HG02884 (cell line): ENCODE data around the gene CCDC3.

ENCODE experiments used
- ATAC-seq: cut with Tn5 transposase; IDR thresholded peaks from one replicate; pipeline ENCODE4 v1.9.1; 2021; ENCODE audit warnings: mild to moderate bottlenecking, moderate library complexity; ENCODE audit not compliant: unreplicated experiment

CCDC3 gene

GRCh38 chr10:12927896-12928295, 73.6 kb downstream of the CCDC3 start:
- no peak for ATAC-seq

GRCh38 chr10:12925845-12926244, 75.7 kb downstream of the CCDC3 start:
- no peak for ATAC-seq

GRCh38 chr10:12924911-12925310, 76.6 kb downstream of the CCDC3 start:
- ATAC-seq = no peak

GRCh38 chr10:12922117-12922900, 79.2 kb downstream of the CCDC3 start:
- no peak for ATAC-seq

- ATAC-seq = no peak
Measured at GRCh38 chr10:12921163-12921562, 80.3 kb downstream of the CCDC3 start.

GRCh38 chr10:12919574-12919973, 81.9 kb downstream of the CCDC3 start:
- ATAC-seq = no peak

- ATAC-seq = no peak
Measured at GRCh38 chr10:12916587-12916986, 84.9 kb downstream of the CCDC3 start.

- ATAC-seq = no peak
Measured at GRCh38 chr10:12915637-12916168, 85.8 kb downstream of the CCDC3 start.

- ATAC-seq = no peak
Measured at GRCh38 chr10:12914111-12914510, 87.4 kb downstream of the CCDC3 start.

GRCh38 chr10:12911795-12912194, 89.7 kb downstream of the CCDC3 start:
- no peak for ATAC-seq

GRCh38 chr10:12910835-12911234, 90.7 kb downstream of the CCDC3 start:
- no peak for ATAC-seq

GRCh38 chr10:12909836-12910185, 91.7 kb downstream of the CCDC3 start:
- ATAC-seq = no peak

GRCh38 chr10:12909182-12909835, 92.2 kb downstream of the CCDC3 start:
- ATAC-seq = no peak

GRCh38 chr10:12908773-12909172, 92.7 kb downstream of the CCDC3 start:
- no peak for ATAC-seq

- no peak for ATAC-seq
Measured at GRCh38 chr10:12907656-12908055, 93.9 kb downstream of the CCDC3 start.

- ATAC-seq = no peak
Measured at GRCh38 chr10:12906051-12906541, 95.4 kb downstream of the CCDC3 start.

GRCh38 chr10:12905067-12905466, 96.4 kb downstream of the CCDC3 start:
- ATAC-seq = no peak

GRCh38 chr10:12902851-12903358, 98.6 kb downstream of the CCDC3 start:
- ATAC-seq = no peak

GRCh38 chr10:12902135-12902572, 99.4 kb downstream of the CCDC3 start:
- ATAC-seq = no peak

GRCh38 chr10:12899546-12899945, 102.0 kb downstream of the CCDC3 start:
- ATAC-seq = no peak

- no peak for ATAC-seq
Measured at GRCh38 chr10:12898271-12898670, 103.2 kb downstream of the CCDC3 start.

- ATAC-seq = no peak
Measured at GRCh38 chr10:12897278-12897677, 104.2 kb downstream of the CCDC3 start.
